ENCODE measurements around the gene RPS6KL1.
A peak's percentile ranks its signal among the peaks of the same experiment; 100 is the strongest.
"Not testable (repeated sequence)": the region's sequence is repeated elsewhere in the genome, so short reads cannot be mapped to it uniquely, and the experiment has no call there.

RPS6KL1 gene

GRCh38 chr14:74934041-74934440 lies 11.0 kb upstream of the RPS6KL1 start:
- no CpG with 5 or more reads among the region's 4 CpGs for WGBS, 2 donors (ENCODE audit: extremely low coverage in 2 of 2, insufficient read length in 2 of 2, insufficient replicate concordance in 1 of 2)
- no peak overlapping the region for H2BK120ac ChIP-seq (ENCODE audit: low read depth, low read length)
- no peak overlapping the region for H2BK15ac ChIP-seq (ENCODE audit: low read length)
- H2BK12ac ChIP-seq (ENCODE audit: low read length) = no peak overlapping the region
- no peak for DNase-seq (ENCODE audit: low spot score)
- no peaks in the 10 kb centered on the region for H3K36me3 ChIP-seq (replicated peaks in 1 of 2; ENCODE audit: control insufficient read depth in 2 of 2, insufficient read depth in 2 of 2, low read length in 2 of 2)
- H3K9me3 ChIP-seq (replicated peaks in 1 of 2; ENCODE audit: control insufficient read depth in 2 of 2, insufficient read depth in 1 of 2, low read depth in 1 of 2, low read length in 2 of 2) = peaks cover 0 to 1% of the 10 kb centered on the region in 2 donors
- no peak overlapping the region for H3K4ac ChIP-seq (ENCODE audit: low read length)
- no peak overlapping the region for H3K18ac ChIP-seq (ENCODE audit: low read length)
- no peak overlapping the region for H3K27ac ChIP-seq (replicated peaks; ENCODE audit: low read length)
- H2AK5ac ChIP-seq (ENCODE audit: low read depth, low read length) = no peak overlapping the region
- no peak overlapping the region for H3K14ac ChIP-seq (ENCODE audit: low read length)
- no peak overlapping the region for H3K4me2 ChIP-seq (ENCODE audit: insufficient read depth, low read length, poor library complexity, severe bottlenecking)
- H3K4me3 ChIP-seq (ENCODE audit: low read length in 2 of 2) = no peak overlapping the region
- no peak overlapping the region for H2BK5ac ChIP-seq (ENCODE audit: low read length)
- peak overlapping the region; percentile 79 for H2AFZ ChIP-seq (ENCODE audit: low read length)
- H4K91ac ChIP-seq (ENCODE audit: low read depth, low read length, poor library complexity) = no peak overlapping the region
- H3K79me1 ChIP-seq (ENCODE audit: low read depth, low read length) = no peaks in the 10 kb centered on the region
- H3K27me3 ChIP-seq (ENCODE audit: control insufficient read depth in 3 of 3, insufficient read depth in 3 of 3, low read depth in 1 of 3, low read length in 3 of 3) = peaks cover 0 to 31% (median 0%) of the 10 kb centered on the region in 3 experiments
- peaks cover 4 to 8% of the 10 kb centered on the region in 2 donors for H3K4me1 ChIP-seq (ENCODE audit: control insufficient read depth in 2 of 2, insufficient read depth in 1 of 2, low read depth in 1 of 2, low read length in 2 of 2)
- no peak overlapping the region for H3K23ac ChIP-seq (ENCODE audit: low read depth, low read length, poor library complexity)
- no peak overlapping the region for H4K8ac ChIP-seq (ENCODE audit: low read depth, low read length)
- H3K9ac ChIP-seq (ENCODE audit: low read depth, low read length, poor library complexity) = no peak overlapping the region

- not testable (repeated sequence) for H2AFZ ChIP-seq (ENCODE audit: low read length); H3K9me3 ChIP-seq (replicated peaks in 1 of 2; ENCODE audit: control insufficient read depth in 2 of 2, insufficient read depth in 1 of 2, low read depth in 1 of 2, low read length in 2 of 2); H3K9ac ChIP-seq (ENCODE audit: low read depth, low read length, poor library complexity); H3K4me1 ChIP-seq (ENCODE audit: control insufficient read depth in 2 of 2, insufficient read depth in 1 of 2, low read depth in 1 of 2, low read length in 2 of 2); H2BK120ac ChIP-seq (ENCODE audit: low read depth, low read length); H3K4me3 ChIP-seq (ENCODE audit: low read length in 2 of 2); H4K91ac ChIP-seq (ENCODE audit: low read depth, low read length, poor library complexity); H3K4me2 ChIP-seq (ENCODE audit: insufficient read depth, low read length, poor library complexity, severe bottlenecking); H3K18ac ChIP-seq (ENCODE audit: low read length); H3K4ac ChIP-seq (ENCODE audit: low read length); DNase-seq (ENCODE audit: low spot score); H3K79me1 ChIP-seq (ENCODE audit: low read depth, low read length); H2BK12ac ChIP-seq (ENCODE audit: low read length); H3K14ac ChIP-seq (ENCODE audit: low read length); H4K8ac ChIP-seq (ENCODE audit: low read depth, low read length); H3K23ac ChIP-seq (ENCODE audit: low read depth, low read length, poor library complexity); H2BK15ac ChIP-seq (ENCODE audit: low read length); H3K27ac ChIP-seq (replicated peaks; ENCODE audit: low read length); H2BK5ac ChIP-seq (ENCODE audit: low read length); H2AK5ac ChIP-seq (ENCODE audit: low read depth, low read length); H3K36me3 ChIP-seq (replicated peaks in 1 of 2; ENCODE audit: control insufficient read depth in 2 of 2, insufficient read depth in 2 of 2, low read length in 2 of 2)
- peaks cover 0 to 23% (median 0%) of the 10 kb centered on the region in 3 experiments for H3K27me3 ChIP-seq (ENCODE audit: control insufficient read depth in 3 of 3, insufficient read depth in 3 of 3, low read depth in 1 of 3, low read length in 3 of 3)
- WGBS, 2 donors (ENCODE audit: extremely low coverage in 2 of 2, insufficient read length in 2 of 2, insufficient replicate concordance in 1 of 2) = no CpG with 5 or more reads among the region's 4 CpGs
Measured at GRCh38 chr14:74932936-74933335, 9.9 kb upstream of the RPS6KL1 start.

GRCh38 chr14:74932401-74932901 lies 9.4 kb upstream of the RPS6KL1 start:
- Histone ChIP-seq H3K4ac (ENCODE audit: low read length) (no peak overlapping the region), H3K27me3 (ENCODE audit: control insufficient read depth in 3 of 3, insufficient read depth in 3 of 3, low read depth in 1 of 3, low read length in 3 of 3) (peaks cover 0 to 25% (median 0%) of the 10 kb centered on the region in 3 experiments), H2BK15ac (ENCODE audit: low read length) (no peak overlapping the region), H4K8ac (ENCODE audit: low read depth, low read length) (no peak overlapping the region), H3K14ac (ENCODE audit: low read length) (no peak overlapping the region), H3K23ac (ENCODE audit: low read depth, low read length, poor library complexity) (no peak overlapping the region), H2AFZ (ENCODE audit: low read length) (peak overlapping the region; percentile 49), H2BK120ac (ENCODE audit: low read depth, low read length) (no peak overlapping the region), H3K9me3 (replicated peaks in 1 of 2; ENCODE audit: control insufficient read depth in 2 of 2, insufficient read depth in 1 of 2, low read depth in 1 of 2, low read length in 2 of 2) (peaks cover 0 to 1% of the 10 kb centered on the region in 2 donors), H3K79me1 (ENCODE audit: low read depth, low read length) (no peaks in the 10 kb centered on the region), H2BK12ac (ENCODE audit: low read length) (no peak overlapping the region), H3K36me3 (replicated peaks in 1 of 2; ENCODE audit: control insufficient read depth in 2 of 2, insufficient read depth in 2 of 2, low read length in 2 of 2) (no peaks in the 10 kb centered on the region), H2AK5ac (ENCODE audit: low read depth, low read length) (no peak overlapping the region), H3K18ac (ENCODE audit: low read length) (no peak overlapping the region), H3K9ac (ENCODE audit: low read depth, low read length, poor library complexity) (peak overlapping the region; percentile 10), H3K4me3 (ENCODE audit: low read length in 2 of 2) (no peak overlapping the region), H3K4me2 (ENCODE audit: insufficient read depth, low read length, poor library complexity, severe bottlenecking) (no peak overlapping the region), H3K4me1 (ENCODE audit: control insufficient read depth in 2 of 2, insufficient read depth in 1 of 2, low read depth in 1 of 2, low read length in 2 of 2) (peaks cover 4 to 8% of the 10 kb centered on the region in 2 donors), H4K91ac (ENCODE audit: low read depth, low read length, poor library complexity) (no peak overlapping the region), H3K27ac (replicated peaks; ENCODE audit: low read length) (no peak overlapping the region), H2BK5ac (ENCODE audit: low read length) (no peak overlapping the region)
- WGBS, 2 donors (ENCODE audit: extremely low coverage in 2 of 2, insufficient read length in 2 of 2, insufficient replicate concordance in 1 of 2) = no CpG with 5 or more reads among the region's 6 CpGs
- no peak for DNase-seq (ENCODE audit: low spot score)

- not testable (repeated sequence) for H3K4me3 ChIP-seq (ENCODE audit: low read length in 2 of 2); H3K4me1 ChIP-seq (ENCODE audit: control insufficient read depth in 2 of 2, insufficient read depth in 1 of 2, low read depth in 1 of 2, low read length in 2 of 2); H3K9ac ChIP-seq (ENCODE audit: low read depth, low read length, poor library complexity); H2AK5ac ChIP-seq (ENCODE audit: low read depth, low read length); H4K8ac ChIP-seq (ENCODE audit: low read depth, low read length); H3K14ac ChIP-seq (ENCODE audit: low read length); H2AFZ ChIP-seq (ENCODE audit: low read length); H3K4me2 ChIP-seq (ENCODE audit: insufficient read depth, low read length, poor library complexity, severe bottlenecking); DNase-seq (ENCODE audit: low spot score); H4K91ac ChIP-seq (ENCODE audit: low read depth, low read length, poor library complexity); H3K9me3 ChIP-seq (replicated peaks in 1 of 2; ENCODE audit: control insufficient read depth in 2 of 2, insufficient read depth in 1 of 2, low read depth in 1 of 2, low read length in 2 of 2); H2BK12ac ChIP-seq (ENCODE audit: low read length); H2BK120ac ChIP-seq (ENCODE audit: low read depth, low read length); H3K36me3 ChIP-seq (replicated peaks in 1 of 2; ENCODE audit: control insufficient read depth in 2 of 2, insufficient read depth in 2 of 2, low read length in 2 of 2); H3K79me1 ChIP-seq (ENCODE audit: low read depth, low read length); H2BK15ac ChIP-seq (ENCODE audit: low read length); H3K27ac ChIP-seq (replicated peaks; ENCODE audit: low read length); H3K18ac ChIP-seq (ENCODE audit: low read length); H3K23ac ChIP-seq (ENCODE audit: low read depth, low read length, poor library complexity); H3K4ac ChIP-seq (ENCODE audit: low read length); H2BK5ac ChIP-seq (ENCODE audit: low read length)
- peaks cover 0 to 28% (median 0%) of the 10 kb centered on the region in 3 experiments for H3K27me3 ChIP-seq (ENCODE audit: control insufficient read depth in 3 of 3, insufficient read depth in 3 of 3, low read depth in 1 of 3, low read length in 3 of 3)
- WGBS, 2 donors (ENCODE audit: extremely low coverage in 2 of 2, insufficient read length in 2 of 2, insufficient replicate concordance in 1 of 2) = no CpG with 5 or more reads among the region's 9 CpGs
Measured at GRCh38 chr14:74931744-74932143, 8.7 kb upstream of the RPS6KL1 start.
